HL-60 (cell line): ENCODE results near the gene SART1.

ENCODE experiments used
- DNase-seq, 2 experiments: peaks; one replicate each; pipeline ENCODE4 v3.0.0-alpha.2; 2010 to 2020; ENCODE audit warnings: low read depth in 1 of 2, low spot score in 1 of 2
- H3K27ac ChIP-seq: fragments of 250-450 bp; sonication (Bioruptor Pico); replicated peaks from 2 replicates; pipeline ENCODE4 v1.5.1; 2020; ENCODE audit warnings: mild to moderate bottlenecking, moderate library complexity
- H3K27me3 ChIP-seq: fragments of 250-450 bp; sonication (Bioruptor Pico); 2 replicates; pipeline ENCODE4 v1.5.1; 2021; ENCODE audit warnings: mild to moderate bottlenecking, moderate library complexity; ENCODE audit not compliant: insufficient read depth, poor library complexity, severe bottlenecking
- H3K4me3 ChIP-seq: replicated peaks from 2 replicates; pipeline ENCODE4 v1.5.1; 2011; ENCODE audit warnings: mild to moderate bottlenecking, control low read depth, low read length; ENCODE audit not compliant: insufficient read depth
- GABPA ChIP-seq: IDR thresholded peaks from 2 replicates; pipeline ENCODE4 v1.6.1; 2012; ENCODE audit warnings: low read depth
- POLR2AphosphoS5 ChIP-seq: IDR thresholded peaks from 2 replicates; pipeline ENCODE4 v1.6.1; 2012; ENCODE audit warnings: low read depth
- SPI1 ChIP-seq: IDR thresholded peaks from 2 replicates; pipeline ENCODE4 v1.6.1; 2012; ENCODE audit warnings: low read depth, mild to moderate bottlenecking, borderline replicate concordance
- TF ChIP-seq, protein P1 (sequence below): IDR thresholded peaks from 2 replicates; pipeline ENCODE4 v1.6.1; 2012; ENCODE audit warnings: low read depth; ENCODE audit not compliant: insufficient replicate concordance
- TF ChIP-seq, protein P2 (sequence below): IDR thresholded peaks from one replicate; pipeline ENCODE4 v1.5.1; 2011; ENCODE audit warnings: low read length, control low read depth, inconsistent platforms; ENCODE audit not compliant: insufficient read depth

SART1 gene

DNA sequence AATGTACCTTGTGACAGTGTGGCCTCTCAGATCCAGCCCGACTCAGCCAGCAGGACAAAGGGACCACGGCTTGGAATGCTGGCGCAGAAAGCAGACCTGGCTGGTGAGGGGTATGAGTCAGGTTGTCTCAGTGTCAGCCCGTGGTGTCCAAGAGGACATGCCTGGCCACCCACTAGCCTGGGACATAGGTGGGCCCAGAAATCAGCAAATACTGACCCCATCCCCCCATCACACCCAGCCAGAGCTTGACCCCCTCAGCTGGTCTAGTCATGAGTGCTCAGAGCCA, 45.3 kb downstream of the SART1 start:
- Histone ChIP-seq H3K27ac (no peak overlapping the region), H3K27me3 (peaks cover 5% of the 10 kb centered on the region), H3K4me3 (no peak overlapping the region)
- TF ChIP-seq, protein P1, sequence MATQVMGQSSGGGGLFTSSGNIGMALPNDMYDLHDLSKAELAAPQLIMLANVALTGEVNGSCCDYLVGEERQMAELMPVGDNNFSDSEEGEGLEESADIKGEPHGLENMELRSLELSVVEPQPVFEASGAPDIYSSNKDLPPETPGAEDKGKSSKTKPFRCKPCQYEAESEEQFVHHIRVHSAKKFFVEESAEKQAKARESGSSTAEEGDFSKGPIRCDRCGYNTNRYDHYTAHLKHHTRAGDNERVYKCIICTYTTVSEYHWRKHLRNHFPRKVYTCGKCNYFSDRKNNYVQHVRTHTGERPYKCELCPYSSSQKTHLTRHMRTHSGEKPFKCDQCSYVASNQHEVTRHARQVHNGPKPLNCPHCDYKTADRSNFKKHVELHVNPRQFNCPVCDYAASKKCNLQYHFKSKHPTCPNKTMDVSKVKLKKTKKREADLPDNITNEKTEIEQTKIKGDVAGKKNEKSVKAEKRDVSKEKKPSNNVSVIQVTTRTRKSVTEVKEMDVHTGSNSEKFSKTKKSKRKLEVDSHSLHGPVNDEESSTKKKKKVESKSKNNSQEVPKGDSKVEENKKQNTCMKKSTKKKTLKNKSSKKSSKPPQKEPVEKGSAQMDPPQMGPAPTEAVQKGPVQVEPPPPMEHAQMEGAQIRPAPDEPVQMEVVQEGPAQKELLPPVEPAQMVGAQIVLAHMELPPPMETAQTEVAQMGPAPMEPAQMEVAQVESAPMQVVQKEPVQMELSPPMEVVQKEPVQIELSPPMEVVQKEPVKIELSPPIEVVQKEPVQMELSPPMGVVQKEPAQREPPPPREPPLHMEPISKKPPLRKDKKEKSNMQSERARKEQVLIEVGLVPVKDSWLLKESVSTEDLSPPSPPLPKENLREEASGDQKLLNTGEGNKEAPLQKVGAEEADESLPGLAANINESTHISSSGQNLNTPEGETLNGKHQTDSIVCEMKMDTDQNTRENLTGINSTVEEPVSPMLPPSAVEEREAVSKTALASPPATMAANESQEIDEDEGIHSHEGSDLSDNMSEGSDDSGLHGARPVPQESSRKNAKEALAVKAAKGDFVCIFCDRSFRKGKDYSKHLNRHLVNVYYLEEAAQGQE = no peak
- TF ChIP-seq, protein P2, sequence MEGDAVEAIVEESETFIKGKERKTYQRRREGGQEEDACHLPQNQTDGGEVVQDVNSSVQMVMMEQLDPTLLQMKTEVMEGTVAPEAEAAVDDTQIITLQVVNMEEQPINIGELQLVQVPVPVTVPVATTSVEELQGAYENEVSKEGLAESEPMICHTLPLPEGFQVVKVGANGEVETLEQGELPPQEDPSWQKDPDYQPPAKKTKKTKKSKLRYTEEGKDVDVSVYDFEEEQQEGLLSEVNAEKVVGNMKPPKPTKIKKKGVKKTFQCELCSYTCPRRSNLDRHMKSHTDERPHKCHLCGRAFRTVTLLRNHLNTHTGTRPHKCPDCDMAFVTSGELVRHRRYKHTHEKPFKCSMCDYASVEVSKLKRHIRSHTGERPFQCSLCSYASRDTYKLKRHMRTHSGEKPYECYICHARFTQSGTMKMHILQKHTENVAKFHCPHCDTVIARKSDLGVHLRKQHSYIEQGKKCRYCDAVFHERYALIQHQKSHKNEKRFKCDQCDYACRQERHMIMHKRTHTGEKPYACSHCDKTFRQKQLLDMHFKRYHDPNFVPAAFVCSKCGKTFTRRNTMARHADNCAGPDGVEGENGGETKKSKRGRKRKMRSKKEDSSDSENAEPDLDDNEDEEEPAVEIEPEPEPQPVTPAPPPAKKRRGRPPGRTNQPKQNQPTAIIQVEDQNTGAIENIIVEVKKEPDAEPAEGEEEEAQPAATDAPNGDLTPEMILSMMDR = no peak
- TF ChIP-seq SPI1 = no peak
- no peak for TF ChIP-seq GABPA
- no peak for TF ChIP-seq POLR2AphosphoS5
- DNase-seq = no peak

DNA sequence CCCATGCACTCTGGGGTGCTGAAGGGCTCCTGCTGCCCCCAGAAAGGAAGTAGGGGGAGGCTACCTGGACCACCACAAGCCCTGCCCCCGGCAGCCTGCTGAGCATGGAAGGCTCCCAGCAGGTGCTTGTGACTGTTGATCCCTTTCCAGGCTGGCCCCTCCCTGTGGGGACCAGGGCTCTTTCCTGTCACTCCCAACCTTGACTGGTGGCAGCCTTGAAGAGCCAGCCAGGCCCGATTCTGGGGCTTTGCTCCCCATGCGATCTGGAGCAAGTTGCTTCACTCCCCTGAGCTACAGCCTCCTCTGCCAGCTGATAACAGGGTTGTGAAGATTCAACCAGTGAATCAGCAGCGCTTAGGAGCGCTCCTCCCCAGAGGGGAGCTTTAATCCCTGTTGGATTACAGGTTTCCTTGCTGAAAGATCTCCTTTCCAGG, 45.7 kb downstream of the SART1 start:
- Histone ChIP-seq H3K27me3 (peaks cover 8% of the 10 kb centered on the region), H3K4me3 (no peak overlapping the region), H3K27ac (no peak overlapping the region)
- TF ChIP-seq, protein P2 = no peak
- no peak for TF ChIP-seq SPI1
- TF ChIP-seq GABPA = no peak
- TF ChIP-seq POLR2AphosphoS5 = no peak
- TF ChIP-seq, protein P1 = no peak
- DNase-seq = no peak

DNA sequence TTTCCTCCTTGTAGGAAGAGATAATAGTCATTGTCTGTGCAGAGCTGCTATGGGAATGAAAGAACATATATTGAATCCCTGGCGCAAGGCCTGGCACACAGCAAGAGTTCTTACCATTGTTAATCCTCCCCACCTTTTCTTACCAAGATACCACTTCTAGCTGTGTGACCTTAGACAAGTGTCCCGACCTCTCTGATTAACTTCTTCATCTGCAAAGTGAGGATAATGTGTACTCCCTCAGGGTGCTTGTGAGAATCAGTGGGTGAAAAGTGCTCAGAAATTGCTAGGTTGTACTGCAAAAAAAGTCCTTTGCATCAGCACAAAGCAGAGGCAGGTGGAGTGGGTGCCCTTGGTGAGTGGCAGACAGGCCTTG, 46.5 kb downstream of the SART1 start:
- no peak for DNase-seq
- TF ChIP-seq SPI1 = no peak
- TF ChIP-seq, protein P2 = no peak
- TF ChIP-seq POLR2AphosphoS5 = no peak
- TF ChIP-seq, protein P1 = no peak
- TF ChIP-seq GABPA = no peak
- H3K27me3 ChIP-seq = peaks cover 9% of the 10 kb centered on the region
- no peak overlapping the region for H3K4me3 ChIP-seq
- no peak overlapping the region for H3K27ac ChIP-seq
